ENCODE results near the gene RBM10. TPM values are rescaled to one million over a fixed set of nuclear protein-coding genes. Genes with fewer than 3 reads are reported as not detected.
A peak's percentile ranks its signal among the peaks of the same experiment; 100 is the strongest.

Gene RBM10
- total and polyA plus RNA-seq, 9 donors = 12.0 to 53.0 (median 36.7) TPM

- WGBS, 3 donors = 90 to 92% (median 92%) methylated on average over 15 of the region's 15 CpGs
- H3K27me3 ChIP-seq = no peaks in the 10 kb centered on the region
- no peaks in the 10 kb centered on the region for H3K9me3 ChIP-seq
- TF ChIP-seq CTCF (IDR thresholded peaks at IDR 0.05) = no peak
- H3K36me3 ChIP-seq = no peaks in the 10 kb centered on the region
- H3K27ac ChIP-seq = no peak overlapping the region
- intact Hi-C loops (cut with DNase I) = no loop called here
- DNase-seq = peak in 2 of 5 donors; percentile 9 to 21
- H3K4me3 ChIP-seq = no peak overlapping the region
- no peaks in the 10 kb centered on the region for H3K4me1 ChIP-seq (ENCODE audit: insufficient read depth)
These were observed 65.8 kb downstream of the RBM10 start for GRCh38 chrX:47210661-47211425.

- TF ChIP-seq CTCF (IDR thresholded peaks at IDR 0.05) (no peak), POLR2A (IDR thresholded peaks at IDR 0.05) (no peak), EP300 (IDR thresholded peaks at IDR 0.05) (no peak)
- Histone ChIP-seq H3K27me3 (no peaks in the 10 kb centered on the region), H3K36me3 (no peaks in the 10 kb centered on the region), H3K4me1 (ENCODE audit: insufficient read depth) (no peaks in the 10 kb centered on the region), H3K27ac (no peak overlapping the region), H3K4me3 (no peak overlapping the region), H3K9me3 (no peaks in the 10 kb centered on the region)
- peak in 2 of 5 donors; percentile 11 to 21 for DNase-seq
- WGBS, 3 donors = 90 to 93% (median 91%) methylated on average over 12 of the region's 12 CpGs
- intact Hi-C loops (cut with DNase I) = no loop called here
These were observed 67.6 kb downstream of the RBM10 start for GRCh38 chrX:47212381-47213293.

- DNase-seq = peak in 2 of 5 donors; percentile 49 to 50
- no peak overlapping the region for H3K27ac ChIP-seq
- no peaks in the 10 kb centered on the region for H3K27me3 ChIP-seq
- H3K36me3 ChIP-seq = no peaks in the 10 kb centered on the region
- no peak overlapping the region for H3K4me3 ChIP-seq
- H3K9me3 ChIP-seq = no peaks in the 10 kb centered on the region
- H3K4me1 ChIP-seq (ENCODE audit: insufficient read depth) = peaks cover 5% of the 10 kb centered on the region
- intact Hi-C loops (cut with DNase I) = no loop called here
- 84 to 87% (median 85%) methylated on average over 20 of the region's 20 CpGs for WGBS, 3 donors
- TF ChIP-seq CTCF (IDR thresholded peaks at IDR 0.05) = no peak
- no peak for TF ChIP-seq EP300 (IDR thresholded peaks at IDR 0.05)
- no peak for TF ChIP-seq POLR2A (IDR thresholded peaks at IDR 0.05)
These were observed 69.5 kb downstream of the RBM10 start for GRCh38 chrX:47214435-47215077.

- Histone ChIP-seq H3K27ac (no peak overlapping the region), H3K9me3 (no peaks in the 10 kb centered on the region)
These were observed 70.4 kb downstream of the RBM10 start for GRCh38 chrX:47215291-47215900.

More at GRCh38 chrX:47215291-47215900, 70.4 kb downstream of the RBM10 start:
- intact Hi-C loops (cut with DNase I) = no loop called here
- no peak overlapping the region for H3K4me3 ChIP-seq
- H3K36me3 ChIP-seq = no peaks in the 10 kb centered on the region
- no peaks in the 10 kb centered on the region for H3K27me3 ChIP-seq
- peaks cover 12% of the 10 kb centered on the region for H3K4me1 ChIP-seq (ENCODE audit: insufficient read depth)
- no peak for TF ChIP-seq CTCF (IDR thresholded peaks at IDR 0.05)
- no peak for TF ChIP-seq POLR2A (IDR thresholded peaks at IDR 0.05)
- no peak for TF ChIP-seq EP300 (IDR thresholded peaks at IDR 0.05)
- DNase-seq = peak in 1 of 5 donors; percentile 31
- 81 to 87% (median 86%) methylated on average over 12 of the region's 12 CpGs for WGBS, 3 donors
